ENCODE measurements around the gene SLC22A25.

DNA sequence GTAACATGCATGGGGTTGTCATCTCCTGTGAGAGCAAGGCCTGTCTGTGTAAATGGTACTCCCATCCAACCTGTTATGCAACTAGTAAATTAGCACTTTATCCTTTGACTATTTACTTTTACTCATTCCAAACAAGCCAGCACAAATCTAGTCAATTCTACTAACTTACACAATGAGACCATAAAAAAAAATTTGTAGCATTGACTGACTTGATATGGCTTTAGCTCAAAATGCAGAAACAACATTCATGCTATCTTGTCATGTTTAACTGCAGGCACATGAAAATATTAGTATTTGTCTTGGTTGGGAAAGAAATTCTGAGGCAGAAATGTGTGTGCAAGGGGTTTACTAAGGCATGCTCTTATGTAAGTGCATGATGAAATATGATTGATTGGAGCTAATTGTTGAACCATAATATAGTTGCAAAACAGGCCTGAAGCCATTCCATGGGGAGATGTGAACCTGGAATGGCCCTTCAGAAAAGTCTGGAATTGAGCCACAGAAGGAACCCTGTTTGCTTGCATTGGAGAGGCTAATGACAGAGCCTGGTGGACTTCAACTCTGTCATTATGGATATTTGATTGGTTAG, 2.5 kb downstream of the SLC22A25 start:
- no peak for TF ChIP-seq TAF1 (IDR thresholded peaks at IDR 0.05; ENCODE audit: borderline replicate concordance, low read depth, low read length)
- TF ChIP-seq POLR2A (IDR thresholded peaks at IDR 0.05; ENCODE audit: low read depth, low read length): no peak
- TF ChIP-seq, protein P1, sequence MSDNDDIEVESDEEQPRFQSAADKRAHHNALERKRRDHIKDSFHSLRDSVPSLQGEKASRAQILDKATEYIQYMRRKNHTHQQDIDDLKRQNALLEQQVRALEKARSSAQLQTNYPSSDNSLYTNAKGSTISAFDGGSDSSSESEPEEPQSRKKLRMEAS (IDR thresholded peaks at IDR 0.05; ENCODE audit: low read depth, low read length): no peak
- TF ChIP-seq, protein P2, sequence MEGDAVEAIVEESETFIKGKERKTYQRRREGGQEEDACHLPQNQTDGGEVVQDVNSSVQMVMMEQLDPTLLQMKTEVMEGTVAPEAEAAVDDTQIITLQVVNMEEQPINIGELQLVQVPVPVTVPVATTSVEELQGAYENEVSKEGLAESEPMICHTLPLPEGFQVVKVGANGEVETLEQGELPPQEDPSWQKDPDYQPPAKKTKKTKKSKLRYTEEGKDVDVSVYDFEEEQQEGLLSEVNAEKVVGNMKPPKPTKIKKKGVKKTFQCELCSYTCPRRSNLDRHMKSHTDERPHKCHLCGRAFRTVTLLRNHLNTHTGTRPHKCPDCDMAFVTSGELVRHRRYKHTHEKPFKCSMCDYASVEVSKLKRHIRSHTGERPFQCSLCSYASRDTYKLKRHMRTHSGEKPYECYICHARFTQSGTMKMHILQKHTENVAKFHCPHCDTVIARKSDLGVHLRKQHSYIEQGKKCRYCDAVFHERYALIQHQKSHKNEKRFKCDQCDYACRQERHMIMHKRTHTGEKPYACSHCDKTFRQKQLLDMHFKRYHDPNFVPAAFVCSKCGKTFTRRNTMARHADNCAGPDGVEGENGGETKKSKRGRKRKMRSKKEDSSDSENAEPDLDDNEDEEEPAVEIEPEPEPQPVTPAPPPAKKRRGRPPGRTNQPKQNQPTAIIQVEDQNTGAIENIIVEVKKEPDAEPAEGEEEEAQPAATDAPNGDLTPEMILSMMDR (IDR thresholded peaks at IDR 0.05 in 2 of 3, conservative IDR thresholded peaks at IDR 0.05 in 1 of 3; ENCODE audit: control insufficient read depth in 2 of 3, extremely low read depth in 1 of 3, insufficient read depth in 1 of 3, low read depth in 3 of 3, low read length in 3 of 3): no peak
- no peak for TF ChIP-seq POLR2AphosphoS5 (IDR thresholded peaks at IDR 0.05; ENCODE audit: low read length)
- TF ChIP-seq POLR2AphosphoS2 (IDR thresholded peaks at IDR 0.05; ENCODE audit: low read depth, low read length): no peak
- no peak for TF ChIP-seq NFYA (IDR thresholded peaks at IDR 0.05; ENCODE audit: borderline replicate concordance, low read depth, low read length)
- no peak for TF ChIP-seq NRF1 (conservative IDR thresholded peaks at IDR 0.05; ENCODE audit: low read depth, low read length)
- TF ChIP-seq EP300 (IDR thresholded peaks at IDR 0.05; ENCODE audit: borderline replicate concordance in 1 of 2, control insufficient read depth in 1 of 2, low read depth in 2 of 2, low read length in 2 of 2): no peak
- TF ChIP-seq SP1 (IDR thresholded peaks at IDR 0.05; ENCODE audit: low read depth, low read length): no peak
- no peak for TF ChIP-seq RCOR1 (conservative IDR thresholded peaks at IDR 0.05; ENCODE audit: low read depth, low read length)
- no peak for TF ChIP-seq RFX5 (IDR thresholded peaks at IDR 0.05; ENCODE audit: low read depth, low read length)
- TF ChIP-seq WRNIP1 (IDR thresholded peaks at IDR 0.05; ENCODE audit: borderline replicate concordance, low read depth, low read length): no peak

All from GM12878 (cell line).